ENCODE results near the gene SYNPO2.
"Not testable (repeated sequence)": the region's sequence is repeated elsewhere in the genome, so short reads cannot be mapped to it uniquely, and the experiment has no call there.

SYNPO2 gene

GRCh38 chr4:119010909-119011606 is 122.4 kb downstream of the SYNPO2 start:
- no peak for DNase-seq

GRCh38 chr4:119011607-119011988 is 122.9 kb downstream of the SYNPO2 start:
- no peak for DNase-seq

GRCh38 chr4:119014658-119015057 is 126.0 kb downstream of the SYNPO2 start:
- DNase-seq = no peak

GRCh38 chr4:119016636-119017035 is 128.0 kb downstream of the SYNPO2 start:
- no peak for DNase-seq

- DNase-seq = no peak
Measured at GRCh38 chr4:119017636-119018035, 129.0 kb downstream of the SYNPO2 start.

- no peak for DNase-seq
Measured at GRCh38 chr4:119020158-119020557, 131.5 kb downstream of the SYNPO2 start.

GRCh38 chr4:119022520-119022919 is 133.9 kb downstream of the SYNPO2 start:
- not testable (repeated sequence) for DNase-seq

- no peak for DNase-seq
Measured at GRCh38 chr4:119024102-119024501, 135.4 kb downstream of the SYNPO2 start.

- DNase-seq = no peak
Measured at GRCh38 chr4:119025420-119025819, 136.8 kb downstream of the SYNPO2 start.

GRCh38 chr4:119025916-119026661 is 137.4 kb downstream of the SYNPO2 start:
- DNase-seq = no peak

- no peak for DNase-seq
Measured at GRCh38 chr4:119026662-119027444, 138.2 kb downstream of the SYNPO2 start.

GRCh38 chr4:119027811-119028210 is 139.2 kb downstream of the SYNPO2 start:
- no peak for DNase-seq

GRCh38 chr4:119028296-119028695 is 139.6 kb downstream of the SYNPO2 start:
- no peak for DNase-seq

GRCh38 chr4:119029847-119030535 is 141.3 kb downstream of the SYNPO2 start:
- no peak for DNase-seq

GRCh38 chr4:119030536-119030890 is 141.9 kb downstream of the SYNPO2 start:
- no peak for DNase-seq

- DNase-seq = no peak
Measured at GRCh38 chr4:119031218-119031617, 142.6 kb downstream of the SYNPO2 start.

- no peak for DNase-seq
Measured at GRCh38 chr4:119032921-119033685, 144.4 kb downstream of the SYNPO2 start.

- no peak for DNase-seq
Measured at GRCh38 chr4:119034276-119035008, 145.8 kb downstream of the SYNPO2 start.

GRCh38 chr4:119035951-119036737 is 147.5 kb downstream of the SYNPO2 start:
- no peak for DNase-seq

GRCh38 chr4:119037709-119038108 is 149.1 kb downstream of the SYNPO2 start:
- no peak for DNase-seq

Data from activated T-cell treated with anti-CD3 and anti-CD28 coated beads for 4 hours (primary cell).